ENCODE data around the gene CCDC15. TPM values are rescaled to one million over a fixed set of nuclear protein-coding genes. Genes with fewer than 3 reads are reported as not detected.

CCDC15 gene
- total RNA-seq, 2 experiments from 2014 or later = 4.2 to 4.8 TPM

DNA sequence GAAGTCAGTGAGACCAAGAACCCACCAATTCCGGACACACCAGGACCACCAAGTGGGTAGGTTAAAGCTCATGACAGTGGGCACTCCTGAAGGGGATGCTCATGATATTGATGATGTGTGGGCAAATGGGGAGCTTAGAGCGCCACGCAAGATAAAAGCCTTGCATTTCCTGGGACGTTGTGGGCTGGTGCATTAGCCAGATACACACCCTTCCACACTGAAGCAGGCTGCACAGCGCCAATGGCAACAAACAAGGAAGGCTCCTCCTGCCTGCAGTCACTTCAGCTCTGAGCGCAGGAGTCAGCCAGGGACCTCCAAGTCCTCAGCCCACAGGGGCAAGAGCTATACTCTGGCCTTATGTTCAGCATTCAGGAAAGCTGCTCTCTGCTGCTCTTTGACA, 136.8 kb downstream of the CCDC15 start:
- POLR2A ChIA-PET = no interaction called here
- no peak for DNase-seq
- Mint-ChIP-seq H3K9me3 (no peaks in the 10 kb centered on the region), H3K27ac (no peak overlapping the region), H3K4me1 (ENCODE audit: low read depth) (peaks cover 5% of the 10 kb centered on the region), H3K4me3 (no peak overlapping the region), H3K27me3 (no peaks in the 10 kb centered on the region), H3K36me3 (ENCODE audit: low read depth) (no peaks in the 10 kb centered on the region)
- CTCF ChIA-PET = interaction anchor here (0.7 to 3.1 kb wide), 10 partner anchors 13 to 255 kb away, joined by 3 to 35 read pairs (median 4); partner anchors contain the start of gene TMEM218
- ATAC-seq = no peak
- TF ChIP-seq, protein P1, sequence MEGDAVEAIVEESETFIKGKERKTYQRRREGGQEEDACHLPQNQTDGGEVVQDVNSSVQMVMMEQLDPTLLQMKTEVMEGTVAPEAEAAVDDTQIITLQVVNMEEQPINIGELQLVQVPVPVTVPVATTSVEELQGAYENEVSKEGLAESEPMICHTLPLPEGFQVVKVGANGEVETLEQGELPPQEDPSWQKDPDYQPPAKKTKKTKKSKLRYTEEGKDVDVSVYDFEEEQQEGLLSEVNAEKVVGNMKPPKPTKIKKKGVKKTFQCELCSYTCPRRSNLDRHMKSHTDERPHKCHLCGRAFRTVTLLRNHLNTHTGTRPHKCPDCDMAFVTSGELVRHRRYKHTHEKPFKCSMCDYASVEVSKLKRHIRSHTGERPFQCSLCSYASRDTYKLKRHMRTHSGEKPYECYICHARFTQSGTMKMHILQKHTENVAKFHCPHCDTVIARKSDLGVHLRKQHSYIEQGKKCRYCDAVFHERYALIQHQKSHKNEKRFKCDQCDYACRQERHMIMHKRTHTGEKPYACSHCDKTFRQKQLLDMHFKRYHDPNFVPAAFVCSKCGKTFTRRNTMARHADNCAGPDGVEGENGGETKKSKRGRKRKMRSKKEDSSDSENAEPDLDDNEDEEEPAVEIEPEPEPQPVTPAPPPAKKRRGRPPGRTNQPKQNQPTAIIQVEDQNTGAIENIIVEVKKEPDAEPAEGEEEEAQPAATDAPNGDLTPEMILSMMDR (IDR thresholded peaks at IDR 0.05) = no peak
- intact Hi-C loops (cut with micrococcal nuclease) = loop anchor here (5.0 kb wide), 1 partner anchor 51 kb away; no protein-coding TSS in a partner anchor

Other genes with a start within 250 kb of the CCDC15 start
- 1 to 10 TPM; 5.7 to 6.4 TPM for gene NRGN, start 214.3 kb upstream of the CCDC15 start, total RNA-seq
- gene VSIG2, start 201.9 kb upstream of the CCDC15 start, total RNA-seq = under 1 TPM in 1 of 2 experiments, not detected in 1; 0.32 TPM
- under 1 TPM; 0.60 to 0.65 TPM for gene ESAM, start 191.9 kb upstream of the CCDC15 start, total RNA-seq
- gene MSANTD2, start 153.8 kb upstream of the CCDC15 start, total RNA-seq = 1 to 10 TPM; 5.8 to 7.3 TPM
- gene ROBO3, start 88.8 kb upstream of the CCDC15 start, total RNA-seq = 10 to 100 TPM; 17.6 to 18.4 TPM
- gene ROBO4, start 56.3 kb upstream of the CCDC15 start, total RNA-seq = not detected
- gene HEPN1, start 35.0 kb upstream of the CCDC15 start, total RNA-seq = not detected
- gene HEPACAM, start 18.2 kb upstream of the CCDC15 start, total RNA-seq = under 1 TPM in 1 of 2 experiments, not detected in 1; 0.11 TPM
- gene SLC37A2, start 109.1 kb downstream of the CCDC15 start, total RNA-seq = under 1 TPM; 0.70 to 0.74 TPM
- gene TMEM218, start 157.4 kb downstream of the CCDC15 start, total RNA-seq = 10 to 100 TPM; 12.7 to 13.3 TPM
- not detected for gene PKNOX2, start 210.5 kb downstream of the CCDC15 start, total RNA-seq